Skeletal muscle satellite cell (primary cell): ENCODE results near the gene PSAT1.
A peak's percentile ranks its signal among the peaks of the same experiment; 100 is the strongest.

Source experiments
- H3K27me3 ChIP-seq: 2 replicates; pipeline ENCODE4 v1.7.0; 2013; ENCODE audit warnings: low read length; ENCODE audit not compliant: control insufficient read depth, insufficient read depth
- H3K36me3 ChIP-seq: 2 replicates; pipeline ENCODE4 v1.7.0; 2013; ENCODE audit warnings: mild to moderate bottlenecking, control low read depth, low read length; ENCODE audit not compliant: insufficient read depth
- H3K4me1 ChIP-seq: 2 replicates; pipeline ENCODE4 v1.7.0; 2013; ENCODE audit warnings: low read length; ENCODE audit not compliant: control insufficient read depth, insufficient read depth
- H3K4me2 ChIP-seq: 2 replicates; pipeline ENCODE4 v1.7.0; 2013; ENCODE audit warnings: mild to moderate bottlenecking, low read length
- H3K4me3 ChIP-seq: 2 replicates; pipeline ENCODE4 v1.7.0; 2013; ENCODE audit warnings: low read length
- H3K9ac ChIP-seq: 2 replicates; pipeline ENCODE4 v1.7.0; 2013; ENCODE audit warnings: mild to moderate bottlenecking, low read depth, low read length, moderate library complexity
- H3K9me3 ChIP-seq: replicated peaks from 2 replicates; pipeline ENCODE4 v1.7.0; 2013; ENCODE audit warnings: mild to moderate bottlenecking, control low read depth, low read length

The PSAT1 gene

DNA sequence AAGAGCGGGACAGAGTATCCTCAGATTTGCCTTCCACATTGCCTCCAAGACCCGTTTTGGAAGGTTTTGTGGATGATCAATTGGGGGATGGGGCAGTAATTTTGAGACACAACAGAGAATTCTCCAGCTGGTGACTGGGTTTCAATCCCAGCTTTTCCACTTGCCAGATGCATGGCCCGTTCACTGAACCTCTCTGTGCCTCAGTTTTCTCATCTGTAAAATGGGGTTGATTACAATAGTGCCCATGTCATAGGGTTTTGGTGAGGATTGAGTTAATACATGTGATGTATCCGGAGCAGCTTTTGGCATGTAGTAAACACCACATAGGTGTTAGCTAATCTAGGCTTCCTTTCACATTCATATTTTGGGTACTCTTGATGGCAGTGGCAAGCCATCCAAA, 59.7 kb downstream of the PSAT1 start:
- H3K9ac ChIP-seq, result no peak overlapping the region
- no peaks in the 10 kb centered on the region for H3K36me3 ChIP-seq
- no peaks in the 10 kb centered on the region for H3K9me3 ChIP-seq
- no peak overlapping the region for H3K4me3 ChIP-seq
- H3K27me3 ChIP-seq, result no peaks in the 10 kb centered on the region
- H3K4me2 ChIP-seq, result no peak overlapping the region
- H3K4me1 ChIP-seq, result no peaks in the 10 kb centered on the region

GRCh38 chr9:78357165-78357873, 60.4 kb downstream of the PSAT1 start:
- H3K4me2 ChIP-seq, result no peak overlapping the region
- H3K9me3 ChIP-seq, result no peaks in the 10 kb centered on the region

DNA sequence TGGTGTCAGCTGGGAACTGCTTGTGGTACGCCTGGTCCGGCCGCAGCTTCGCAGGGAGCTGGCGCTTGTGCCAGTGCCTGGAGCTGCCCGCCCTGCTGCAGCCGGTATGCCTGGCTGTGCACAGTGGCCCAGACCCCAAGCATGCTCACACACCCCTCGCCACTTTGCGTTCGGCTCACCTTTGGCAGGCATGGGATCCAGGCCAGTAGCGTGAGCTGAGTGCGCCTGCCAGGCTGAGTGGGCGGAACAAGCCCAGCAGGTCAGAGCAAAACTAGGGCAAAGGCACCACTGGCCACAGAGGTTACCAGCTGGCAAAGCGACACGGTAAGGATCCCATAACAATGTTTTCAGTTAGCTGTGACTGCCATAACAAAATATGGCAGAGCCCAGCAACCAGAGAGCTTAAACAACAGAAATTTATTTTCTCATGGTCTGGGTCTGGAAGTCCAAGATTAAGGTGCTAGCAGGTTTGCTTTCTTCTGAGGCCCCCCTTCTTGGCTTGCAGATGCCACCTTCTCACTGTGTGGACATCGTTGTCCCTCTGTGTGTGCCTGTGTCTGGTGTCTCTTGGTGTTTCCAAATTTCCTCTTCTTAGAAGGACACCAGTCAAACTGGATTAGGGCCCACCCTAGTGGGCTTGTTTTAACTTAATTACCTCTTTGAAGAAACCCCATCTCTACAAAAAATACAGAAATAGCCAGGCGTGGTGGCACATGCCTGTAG, 61.6 kb downstream of the PSAT1 start:
- H3K27me3 ChIP-seq, result no peaks in the 10 kb centered on the region
- no peak overlapping the region for H3K4me3 ChIP-seq
- peaks cover 7% of the 10 kb centered on the region for H3K4me1 ChIP-seq
- H3K9ac ChIP-seq, result no peak overlapping the region
- no peak overlapping the region for H3K4me2 ChIP-seq
- no peaks in the 10 kb centered on the region for H3K9me3 ChIP-seq
- H3K36me3 ChIP-seq, result no peaks in the 10 kb centered on the region

More at GRCh38 chr9:78357165-78357873, 60.4 kb downstream of the PSAT1 start:
- H3K4me3 ChIP-seq, result no peak overlapping the region
- H3K36me3 ChIP-seq, result no peaks in the 10 kb centered on the region
- no peak overlapping the region for H3K9ac ChIP-seq
- no peaks in the 10 kb centered on the region for H3K27me3 ChIP-seq
- H3K4me1 ChIP-seq, result no peaks in the 10 kb centered on the region

DNA sequence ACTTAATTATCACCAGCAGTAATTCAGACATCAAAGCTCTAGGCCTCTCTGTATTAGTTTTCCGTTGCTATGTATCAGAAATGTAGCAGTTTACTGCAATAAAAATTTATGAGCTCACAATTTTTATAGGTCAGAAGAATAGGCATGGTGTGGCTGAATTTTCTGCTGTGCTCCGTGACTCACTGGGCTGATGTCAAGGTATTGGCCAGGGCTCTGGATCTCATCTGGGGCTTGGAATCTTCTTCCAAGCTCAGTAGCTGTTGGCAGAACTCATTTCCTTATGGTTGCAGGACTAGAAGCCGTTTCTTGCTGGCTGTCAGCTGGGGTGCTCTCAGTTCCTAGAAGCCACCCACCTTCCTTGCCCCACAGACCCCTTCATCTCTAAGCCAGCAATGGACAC, 66.3 kb downstream of the PSAT1 start:
- H3K36me3 ChIP-seq, result no peaks in the 10 kb centered on the region

GRCh38 chr9:78365748-78366697, 69.1 kb downstream of the PSAT1 start:
- H3K4me1 ChIP-seq, result peaks cover 13% of the 10 kb centered on the region
- H3K4me3 ChIP-seq, result no peak overlapping the region

More for the DNA sequence above, 66.3 kb downstream of the PSAT1 start:
- no peaks in the 10 kb centered on the region for H3K27me3 ChIP-seq
- H3K9ac ChIP-seq, result no peak overlapping the region
- peaks cover 10% of the 10 kb centered on the region for H3K4me1 ChIP-seq
- peak overlapping the region; percentile 20 for H3K4me2 ChIP-seq
- no peak overlapping the region for H3K4me3 ChIP-seq
- no peaks in the 10 kb centered on the region for H3K9me3 ChIP-seq

DNA sequence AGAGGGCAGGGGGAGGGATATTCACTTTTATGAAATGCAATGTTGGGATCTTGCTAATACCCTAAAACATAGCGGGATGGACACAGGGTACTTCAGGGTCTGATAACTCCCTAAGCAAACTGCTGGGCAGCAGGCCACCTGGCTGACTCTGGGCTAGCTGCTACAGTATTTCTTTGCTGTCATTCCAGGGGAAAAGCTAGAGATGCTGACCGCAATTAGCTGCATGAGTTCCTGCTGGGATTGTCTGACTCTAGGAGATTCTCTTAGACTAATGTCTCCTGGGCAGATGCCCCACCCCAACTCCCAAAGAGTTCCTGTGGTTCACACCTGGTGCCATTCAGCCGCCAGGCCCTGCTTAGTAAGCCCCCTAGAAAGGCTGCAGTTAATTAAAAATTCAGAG, 69.9 kb downstream of the PSAT1 start:
- H3K4me3 ChIP-seq, result no peak overlapping the region
- H3K4me1 ChIP-seq, result peaks cover 13% of the 10 kb centered on the region

More at GRCh38 chr9:78365748-78366697, 69.1 kb downstream of the PSAT1 start:
- H3K9me3 ChIP-seq, result no peaks in the 10 kb centered on the region
- H3K27me3 ChIP-seq, result peaks cover under 1% of the 10 kb centered on the region
- no peaks in the 10 kb centered on the region for H3K36me3 ChIP-seq
- H3K9ac ChIP-seq, result no peak overlapping the region
- H3K4me2 ChIP-seq, result peak overlapping the region; percentile 38

DNA sequence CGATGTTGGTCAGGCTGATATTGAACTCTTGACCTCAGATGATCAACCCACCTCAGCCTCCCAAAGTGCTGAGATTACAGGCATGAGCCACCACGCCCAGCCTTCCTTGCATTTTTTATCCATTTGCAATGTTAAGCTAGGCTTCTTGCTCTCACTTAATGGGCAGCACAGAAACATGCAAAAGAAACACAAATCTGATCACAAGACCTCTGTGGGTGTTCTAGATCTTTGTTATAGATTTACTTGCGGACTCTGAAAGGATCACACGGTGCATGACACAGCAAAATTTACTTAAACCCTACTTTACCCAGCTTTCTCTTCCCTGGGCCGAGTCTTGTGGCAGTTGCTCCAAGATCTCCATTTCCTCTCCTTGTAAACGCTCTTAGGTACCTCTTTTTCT, 71.3 kb downstream of the PSAT1 start:
- no peak overlapping the region for H3K4me2 ChIP-seq
- H3K4me3 ChIP-seq, result no peak overlapping the region
- H3K36me3 ChIP-seq, result no peaks in the 10 kb centered on the region
- peaks cover 9% of the 10 kb centered on the region for H3K4me1 ChIP-seq
- no peak overlapping the region for H3K9ac ChIP-seq
- H3K27me3 ChIP-seq, result peaks cover 4% of the 10 kb centered on the region
- no peaks in the 10 kb centered on the region for H3K9me3 ChIP-seq

More for the DNA sequence above, 69.9 kb downstream of the PSAT1 start:
- Histone ChIP-seq H3K4me2 (no peak overlapping the region), H3K36me3 (no peaks in the 10 kb centered on the region), H3K9me3 (no peaks in the 10 kb centered on the region), H3K27me3 (peaks cover 4% of the 10 kb centered on the region), H3K9ac (no peak overlapping the region)

GRCh38 chr9:78369639-78370219, 72.8 kb downstream of the PSAT1 start:
- Histone ChIP-seq H3K4me2 (no peak overlapping the region), H3K36me3 (no peaks in the 10 kb centered on the region), H3K9ac (no peak overlapping the region), H3K27me3 (peaks cover 4% of the 10 kb centered on the region), H3K9me3 (no peaks in the 10 kb centered on the region), H3K4me1 (peaks cover 5% of the 10 kb centered on the region), H3K4me3 (no peak overlapping the region)

DNA sequence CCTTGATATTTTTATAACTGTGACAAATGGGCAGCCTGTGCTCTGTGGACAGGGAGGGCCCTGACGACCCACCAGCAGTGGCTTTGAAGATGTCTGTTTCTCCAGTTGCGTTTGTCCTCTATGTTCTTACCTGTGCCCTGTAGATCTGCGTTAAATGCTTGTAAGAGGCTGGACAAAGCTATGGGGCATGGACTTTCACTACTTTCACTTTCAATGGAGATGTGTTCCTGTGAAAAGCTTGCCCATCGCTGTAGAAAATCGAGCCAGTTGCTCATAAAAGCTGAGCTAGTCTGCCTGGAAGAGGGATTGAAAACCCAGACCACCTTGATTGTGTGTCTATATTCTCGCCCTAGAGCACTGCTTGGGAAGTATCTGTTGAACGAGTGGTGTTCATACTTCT, 74.1 kb downstream of the PSAT1 start:
- Histone ChIP-seq H3K27me3 (peaks cover 8% of the 10 kb centered on the region), H3K4me2 (peak overlapping the region; percentile 75), H3K36me3 (no peaks in the 10 kb centered on the region), H3K9ac (no peak overlapping the region), H3K4me3 (peak overlapping the region; percentile 51), H3K4me1 (peaks cover 5% of the 10 kb centered on the region), H3K9me3 (no peaks in the 10 kb centered on the region)

DNA sequence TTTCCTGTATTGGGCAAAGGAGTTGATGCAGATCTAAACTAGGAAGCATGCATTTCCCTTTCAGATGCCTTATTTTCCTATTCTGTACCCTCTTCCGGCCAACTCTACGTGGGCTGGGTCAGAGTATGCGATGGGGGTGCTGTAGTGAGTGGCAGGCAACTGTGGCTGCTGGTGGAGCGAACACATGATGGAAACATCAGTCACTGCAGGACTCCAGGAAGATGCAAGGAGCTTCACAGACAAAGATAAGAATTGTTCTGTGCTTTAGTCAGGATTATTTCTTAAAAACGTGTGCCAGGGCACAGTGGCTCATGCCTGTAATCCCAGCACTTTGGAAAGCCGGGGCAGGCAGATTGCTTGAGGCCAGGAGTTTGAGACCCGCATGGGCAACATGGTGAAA, 75.1 kb downstream of the PSAT1 start:
- H3K36me3 ChIP-seq, result no peaks in the 10 kb centered on the region
- no peaks in the 10 kb centered on the region for H3K9me3 ChIP-seq
- H3K27me3 ChIP-seq, result peaks cover 8% of the 10 kb centered on the region
- H3K4me1 ChIP-seq, result peaks cover 5% of the 10 kb centered on the region
- H3K4me3 ChIP-seq, result no peak overlapping the region
- H3K4me2 ChIP-seq, result no peak overlapping the region
- no peak overlapping the region for H3K9ac ChIP-seq
